MM.1S (cell line): ENCODE data around the gene GPR35.

ENCODE experiments used
- CTCF ChIP-seq: fragments of 300-600 bp; sonication (generic); IDR thresholded peaks from 2 replicates; pipeline ENCODE4 v1.5.1; 2016; ENCODE audit warnings: antibody characterized with exemption, low read length, mixed read lengths
- EZH2 ChIP-seq: fragments of 300-600 bp; sonication (generic); optimal IDR thresholded peaks from 2 replicates; pipeline ENCODE3; 2017; ENCODE audit warnings: low read depth, mild to moderate bottlenecking, antibody characterized with exemption, low read length, mixed read lengths

- TF ChIP-seq CTCF (no peak), EZH2 (no peak)
These were observed 18.5 kb downstream of the GPR35 start for GRCh38 chr2:240643811-240644150.
